ENCODE results near the gene DCPS.
"Not testable (repeated sequence)": the region's sequence is repeated elsewhere in the genome, so short reads cannot be mapped to it uniquely, and the experiment has no call there.

DCPS gene

GRCh38 chr11:126345283-126345682 lies 41.4 kb downstream of the DCPS start:
- no peak for DNase-seq (ENCODE audit: extremely low read depth, low read depth)
- no peak for TF ChIP-seq CTCF (IDR thresholded peaks at IDR 0.05; ENCODE audit: low read depth, low read length)

- DNase-seq (ENCODE audit: extremely low read depth, low read depth) = peak; percentile 63
- no peak for TF ChIP-seq CTCF (IDR thresholded peaks at IDR 0.05; ENCODE audit: low read depth, low read length)
These were observed 42.1 kb downstream of the DCPS start for GRCh38 chr11:126345759-126346585.

- DNase-seq (ENCODE audit: extremely low read depth, low read depth) = no peak
- no peak for TF ChIP-seq CTCF (IDR thresholded peaks at IDR 0.05; ENCODE audit: low read depth, low read length)
These were observed 42.7 kb downstream of the DCPS start for GRCh38 chr11:126346586-126346940.

GRCh38 chr11:126346946-126347345 lies 43.1 kb downstream of the DCPS start:
- not testable (repeated sequence) for DNase-seq (ENCODE audit: extremely low read depth, low read depth)

- no peak for TF ChIP-seq CTCF (IDR thresholded peaks at IDR 0.05; ENCODE audit: low read depth, low read length)
These were observed 44.1 kb downstream of the DCPS start for GRCh38 chr11:126347751-126348668.

GRCh38 chr11:126348806-126349582 lies 45.1 kb downstream of the DCPS start:
- TF ChIP-seq CTCF (IDR thresholded peaks at IDR 0.05; ENCODE audit: low read depth, low read length) = no peak
- no peak for DNase-seq (ENCODE audit: extremely low read depth, low read depth)

More at GRCh38 chr11:126347751-126348668, 44.1 kb downstream of the DCPS start:
- no peak for DNase-seq (ENCODE audit: extremely low read depth, low read depth)

GRCh38 chr11:126350836-126351235 lies 47.0 kb downstream of the DCPS start:
- no peak for TF ChIP-seq CTCF (IDR thresholded peaks at IDR 0.05; ENCODE audit: low read depth, low read length)
- DNase-seq (ENCODE audit: extremely low read depth, low read depth) = no peak

All from AG09319 (cell line).